Kidney tubule cell (primary cell): ENCODE results near the gene DUSP3.

Source experiments
- DNase-seq: peaks from one replicate; pipeline ENCODE4 v3.0.0-alpha.2; 2018; ENCODE audit warnings: low spot score

DUSP3 gene

GRCh38 chr17:43768943-43769342, 9.8 kb downstream of the DUSP3 start:
- no peak for DNase-seq

GRCh38 chr17:43768382-43768781, 10.4 kb downstream of the DUSP3 start:
- no peak for DNase-seq

- no peak for DNase-seq
These were observed 11.1 kb downstream of the DUSP3 start for GRCh38 chr17:43767713-43768059.

- DNase-seq, result no peak
These were observed 11.6 kb downstream of the DUSP3 start for GRCh38 chr17:43767053-43767712.

- DNase-seq, result peak; percentile 57
These were observed 12.2 kb downstream of the DUSP3 start for GRCh38 chr17:43766413-43767052.

GRCh38 chr17:43760254-43760852, 18.4 kb downstream of the DUSP3 start:
- DNase-seq, result peak; percentile 92

GRCh38 chr17:43759836-43760235, 18.9 kb downstream of the DUSP3 start:
- DNase-seq, result peak; percentile 38

GRCh38 chr17:43758497-43759174, 20.1 kb downstream of the DUSP3 start, which contains the start of gene SOST:
Gene SOST (minus strand): TSS chr17:43758791. CDS start chr17:43758741, 50 bp downstream.
- DNase-seq, result no peak

GRCh38 chr17:43758086-43758485, 20.7 kb downstream of the DUSP3 start:
- no peak for DNase-seq

GRCh38 chr17:43757171-43757660, 21.6 kb downstream of the DUSP3 start:
- DNase-seq, result no peak

- DNase-seq, result no peak
These were observed 22.6 kb downstream of the DUSP3 start for GRCh38 chr17:43756201-43756600.

- DNase-seq, result peak; percentile 54
These were observed 23.3 kb downstream of the DUSP3 start for GRCh38 chr17:43755389-43755875.

GRCh38 chr17:43754947-43755346, 23.8 kb downstream of the DUSP3 start:
- no peak for DNase-seq

GRCh38 chr17:43753493-43754129, 25.2 kb downstream of the DUSP3 start:
- peak; percentile 67 for DNase-seq

- DNase-seq, result peak; percentile 59
These were observed 28.6 kb downstream of the DUSP3 start for GRCh38 chr17:43750153-43750552.

GRCh38 chr17:43745541-43745940, 33.2 kb downstream of the DUSP3 start:
- no peak for DNase-seq

GRCh38 chr17:43741636-43742035, 37.1 kb downstream of the DUSP3 start:
- DNase-seq, result no peak

GRCh38 chr17:43740541-43740940, 38.2 kb downstream of the DUSP3 start:
- peak; percentile 63 for DNase-seq

GRCh38 chr17:43737722-43738121, 41.1 kb downstream of the DUSP3 start:
- no peak for DNase-seq

- DNase-seq, result no peak
These were observed 42.4 kb downstream of the DUSP3 start for GRCh38 chr17:43736389-43736788.

GRCh38 chr17:43734376-43734775, 44.4 kb downstream of the DUSP3 start:
- DNase-seq, result peak; percentile 29

- DNase-seq, result no peak
These were observed 44.8 kb downstream of the DUSP3 start for GRCh38 chr17:43733956-43734355.
